SJCRH30 (cell line): ENCODE measurements around the gene AXDND1. TPM values are rescaled to one million over a fixed set of nuclear protein-coding genes. Genes with fewer than 3 reads are reported as not detected.
"Not testable (repeated sequence)": the region's sequence is repeated elsewhere in the genome, so short reads cannot be mapped to it uniquely, and the experiment has no call there.

Experiments
- DNase-seq, 2 experiments: peaks; one replicate each; pipeline ENCODE4 v3.0.0-alpha.2; 2015 to 2020
- H3K27ac ChIP-seq: fragments of 250-450 bp; sonication (Bioruptor Pico); 2 replicates; pipeline ENCODE4 v1.5.1; 2020; ENCODE audit warnings: mild to moderate bottlenecking, moderate library complexity
- H3K27me3 ChIP-seq: fragments of 250-450 bp; sonication (Bioruptor Pico); 2 replicates; pipeline ENCODE4 v1.5.1; 2020; ENCODE audit warnings: mild to moderate bottlenecking, moderate library complexity
- H3K36me3 ChIP-seq: fragments of 250-450 bp; sonication (Bioruptor Pico); 2 replicates; pipeline ENCODE4 v1.5.1; 2020; ENCODE audit warnings: mild to moderate bottlenecking, moderate library complexity
- H3K4me1 ChIP-seq: fragments of 250-450 bp; sonication (Bioruptor Pico); 2 replicates; pipeline ENCODE4 v1.5.1; 2020; ENCODE audit warnings: mild to moderate bottlenecking, moderate library complexity
- H3K4me3 ChIP-seq: fragments of 250-450 bp; sonication (Bioruptor Pico); 2 replicates; pipeline ENCODE4 v1.5.1; 2020; ENCODE audit warnings: mild to moderate bottlenecking, moderate library complexity
- H3K9me3 ChIP-seq: fragments of 250-450 bp; sonication (Bioruptor Pico); replicated peaks from 2 replicates; pipeline ENCODE4 v1.5.1; 2020; ENCODE audit warnings: mild to moderate bottlenecking, moderate library complexity
- total RNA-seq: library from RNA; depleted of rRNA; stranded (reverse); fragments of >200 nt; shearing (Covaris generic); gene quantifications from 2 replicates; pipeline ENCODE4 v1.2.3, GENCODE V29; 2014

The AXDND1 gene
- total RNA-seq, 1 experiment from 2014 or later: 0.14 TPM

DNA sequence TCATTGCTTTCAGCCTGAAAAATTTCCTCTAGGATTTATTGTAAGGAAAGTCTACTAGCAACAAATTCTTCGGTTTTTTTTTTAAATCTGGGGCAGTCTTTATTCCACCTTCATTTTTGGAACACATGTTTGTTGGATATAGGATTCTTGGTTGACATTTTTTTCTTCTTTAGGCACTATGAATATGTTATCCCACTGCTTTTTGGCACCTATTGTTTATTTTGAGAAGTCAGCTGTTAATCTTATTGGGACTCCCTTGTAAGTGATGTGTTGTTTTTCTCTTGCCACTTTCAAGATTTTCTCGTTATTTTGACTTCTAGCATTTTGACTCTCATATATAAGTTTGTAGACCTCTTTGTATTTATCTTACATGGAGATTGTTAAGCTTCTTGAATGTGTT lies 110.7 kb downstream of the AXDND1 start:
- H3K4me1 ChIP-seq: no peaks in the 10 kb centered on the region
- no peaks in the 10 kb centered on the region for H3K36me3 ChIP-seq
- DNase-seq: no peak
- no peaks in the 10 kb centered on the region; the same call in 1 of the 2 replicates for H3K9me3 ChIP-seq
- H3K4me3 ChIP-seq: no peak overlapping the region
- H3K27ac ChIP-seq: no peak overlapping the region
- H3K27me3 ChIP-seq: no peaks in the 10 kb centered on the region

DNA sequence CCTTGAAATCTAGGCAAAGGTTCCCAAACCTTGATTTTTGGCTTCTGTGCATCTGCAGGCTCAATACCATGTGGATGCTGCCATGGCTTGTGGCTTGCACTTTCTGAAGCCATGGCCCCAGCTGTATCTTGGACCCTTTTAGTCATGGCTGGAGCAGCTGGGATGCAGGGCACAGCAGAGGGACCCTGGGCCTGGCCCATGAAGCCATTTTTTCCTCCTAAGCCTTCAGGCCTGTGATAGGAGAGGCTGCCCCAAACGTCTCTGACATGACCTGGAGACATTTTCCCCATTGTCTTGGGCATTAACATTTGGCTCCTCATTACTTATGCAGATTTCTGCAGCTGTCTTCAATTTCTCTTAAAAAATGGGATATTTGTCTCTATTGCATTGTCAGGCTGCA lies 112.6 kb downstream of the AXDND1 start:
- Histone ChIP-seq H3K27me3 (no peaks in the 10 kb centered on the region), H3K4me3 (no peak overlapping the region), H3K4me1 (no peaks in the 10 kb centered on the region), H3K27ac (no peak overlapping the region), H3K36me3 (no peaks in the 10 kb centered on the region), H3K9me3 (no peaks in the 10 kb centered on the region; the same call in 1 of the 2 replicates)
- DNase-seq: no peak

DNA sequence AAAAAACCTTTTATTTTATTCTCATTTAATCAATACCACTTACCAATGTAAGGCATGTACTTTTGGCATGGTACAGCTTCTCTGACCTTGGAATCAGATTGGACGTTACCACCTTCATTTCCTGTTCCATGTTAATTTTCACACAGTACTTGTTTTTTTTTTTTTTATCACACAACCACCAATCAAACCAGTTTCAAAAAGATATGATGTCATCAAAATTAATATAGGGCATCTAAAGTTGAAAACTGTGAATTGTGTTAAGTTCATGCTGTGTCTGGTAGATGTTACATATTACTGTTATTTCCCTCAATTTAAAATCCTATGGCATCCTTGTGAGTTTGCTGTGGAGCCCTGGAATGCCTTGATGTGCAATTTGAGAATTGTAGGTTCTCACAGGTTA lies 124.8 kb downstream of the AXDND1 start:
- no peaks in the 10 kb centered on the region for H3K27me3 ChIP-seq
- no peak for DNase-seq
- H3K27ac ChIP-seq: no peak overlapping the region
- H3K36me3 ChIP-seq: no peaks in the 10 kb centered on the region
- H3K4me3 ChIP-seq: no peak overlapping the region
- H3K9me3 ChIP-seq: no peaks in the 10 kb centered on the region
- no peaks in the 10 kb centered on the region for H3K4me1 ChIP-seq

DNA sequence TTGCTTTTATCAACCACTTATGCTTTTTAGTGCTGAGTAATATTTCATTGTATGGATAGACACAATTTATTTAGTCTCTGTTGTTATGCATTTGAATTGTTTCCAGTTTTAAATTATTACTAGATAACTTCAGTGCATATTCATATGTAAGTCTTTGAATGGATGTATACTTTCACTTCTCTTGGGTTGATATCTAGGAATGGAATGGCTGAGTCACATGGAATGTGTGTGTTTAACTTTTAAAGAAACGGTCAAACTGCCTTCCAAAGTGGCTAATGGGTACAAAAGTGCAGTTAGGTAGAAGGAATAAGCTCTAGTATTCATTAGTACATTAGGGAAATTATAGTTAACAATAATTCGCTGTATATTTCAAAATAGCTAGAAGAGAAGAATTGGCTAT lies 127.6 kb downstream of the AXDND1 start:
- H3K27me3 ChIP-seq: no peaks in the 10 kb centered on the region
- H3K27ac ChIP-seq: no peak overlapping the region
- H3K4me3 ChIP-seq: no peak overlapping the region
- DNase-seq: no peak
- no peaks in the 10 kb centered on the region for H3K36me3 ChIP-seq
- no peaks in the 10 kb centered on the region for H3K9me3 ChIP-seq
- no peaks in the 10 kb centered on the region for H3K4me1 ChIP-seq

DNA sequence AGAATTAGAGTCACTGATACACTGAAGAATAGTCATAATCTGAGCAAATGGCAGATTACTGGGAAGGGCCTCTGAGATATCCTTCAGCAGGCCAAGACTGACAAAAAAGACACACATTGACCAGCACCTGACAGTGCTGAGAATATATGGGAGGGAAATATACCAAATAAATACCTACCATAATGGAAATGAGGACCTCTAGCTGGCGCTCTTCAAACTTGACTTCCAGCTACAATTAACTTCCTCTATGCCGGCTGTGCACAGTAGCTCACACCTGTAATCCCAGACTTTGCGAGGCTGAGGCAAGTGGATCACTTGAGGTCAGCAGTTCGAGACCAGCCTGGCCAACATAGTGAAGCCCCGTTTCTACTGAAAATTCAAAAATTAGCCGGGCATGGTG lies 140.4 kb downstream of the AXDND1 start:
- H3K36me3 ChIP-seq: no peaks in the 10 kb centered on the region
- H3K27ac ChIP-seq: no peak overlapping the region
- H3K4me3 ChIP-seq: no peak overlapping the region
- no peaks in the 10 kb centered on the region for H3K4me1 ChIP-seq
- no peaks in the 10 kb centered on the region for H3K9me3 ChIP-seq
- DNase-seq: no peak
- no peaks in the 10 kb centered on the region for H3K27me3 ChIP-seq

DNA sequence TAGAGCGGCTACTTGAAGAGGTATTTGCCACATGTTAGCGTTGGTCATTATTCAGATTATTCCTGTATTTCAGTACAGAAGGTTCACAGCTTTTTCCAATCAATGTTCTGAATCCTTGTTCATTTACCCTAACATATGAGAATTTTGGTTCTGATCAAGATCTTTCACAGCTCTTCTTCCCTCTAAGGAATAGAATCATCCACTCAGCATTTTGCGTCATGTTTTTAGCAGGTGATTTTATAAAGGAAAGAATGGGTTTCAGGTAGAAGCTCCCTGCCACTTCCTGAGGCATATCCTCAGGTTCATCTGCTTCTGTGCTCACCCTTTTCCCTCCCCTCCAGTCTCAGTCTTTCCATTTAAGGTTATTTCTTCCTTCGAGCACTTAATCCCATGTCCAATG lies 143.6 kb downstream of the AXDND1 start:
- Histone ChIP-seq H3K4me3 (no peak overlapping the region), H3K4me1 (no peaks in the 10 kb centered on the region), H3K36me3 (no peaks in the 10 kb centered on the region), H3K27ac (no peak overlapping the region), H3K27me3 (no peaks in the 10 kb centered on the region), H3K9me3 (no peaks in the 10 kb centered on the region)
- no peak for DNase-seq

DNA sequence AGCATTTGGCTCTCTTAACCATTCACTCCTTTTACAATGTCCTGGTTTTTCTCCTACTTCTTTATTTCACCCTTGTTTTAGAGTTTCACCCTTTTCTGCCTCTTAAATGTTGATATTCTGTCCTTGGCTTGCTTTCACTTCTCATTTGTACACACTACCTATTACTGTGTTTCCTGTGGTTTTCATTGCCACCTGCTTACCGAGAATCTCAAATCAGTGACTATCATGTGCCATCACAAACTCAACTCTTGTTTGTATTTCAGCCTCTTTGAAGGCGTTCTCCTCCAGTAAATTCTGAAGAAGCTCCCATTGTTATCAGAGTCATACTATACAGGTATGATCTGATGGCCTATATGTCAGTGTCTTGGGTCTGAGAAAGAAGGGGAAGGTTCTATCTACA lies 144.3 kb downstream of the AXDND1 start:
- Histone ChIP-seq H3K9me3 (no peaks in the 10 kb centered on the region), H3K27me3 (no peaks in the 10 kb centered on the region), H3K4me1 (no peaks in the 10 kb centered on the region), H3K36me3 (no peaks in the 10 kb centered on the region), H3K27ac (no peak overlapping the region), H3K4me3 (no peak overlapping the region)
- DNase-seq: no peak

DNA sequence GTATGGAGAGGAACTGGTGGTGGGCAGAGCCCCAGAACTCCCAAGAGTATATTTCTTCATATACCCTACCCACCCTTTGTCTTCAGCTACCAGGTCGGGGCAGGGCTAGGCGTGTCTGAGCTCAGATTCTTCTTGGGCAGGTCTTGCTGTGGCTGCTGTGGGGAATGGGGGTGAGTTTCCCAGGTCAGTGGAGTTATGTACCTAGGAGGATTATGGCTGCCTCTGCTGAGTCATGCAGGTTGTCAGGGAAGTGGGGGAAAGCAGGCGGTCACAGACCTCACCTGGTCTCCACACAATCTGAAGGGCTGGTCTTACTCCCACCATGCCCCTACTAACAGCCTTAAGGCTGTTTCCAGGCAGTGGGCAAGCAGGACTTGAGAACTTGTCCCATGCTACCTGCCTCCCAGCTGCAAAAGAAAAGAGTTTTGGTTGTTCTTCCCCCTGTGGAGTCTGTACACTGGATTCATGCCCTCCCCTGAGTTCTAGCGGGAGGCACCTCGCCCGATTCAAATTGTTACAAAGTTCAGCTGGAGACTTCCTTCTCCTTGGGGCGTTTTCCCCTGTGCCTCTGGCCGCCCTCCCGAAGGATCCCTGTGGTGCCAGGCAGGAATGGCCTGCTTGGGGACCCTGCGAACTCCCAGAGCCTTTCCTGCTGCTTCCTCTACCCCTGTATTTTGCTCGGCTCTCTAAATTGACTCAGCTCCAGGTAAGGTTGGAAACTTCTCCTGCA lies 151.4 kb downstream of the AXDND1 start:
- no peaks in the 10 kb centered on the region for H3K4me1 ChIP-seq
- no peak overlapping the region for H3K4me3 ChIP-seq
- no peaks in the 10 kb centered on the region for H3K27me3 ChIP-seq
- no peaks in the 10 kb centered on the region for H3K9me3 ChIP-seq
- H3K27ac ChIP-seq: no peak overlapping the region
- H3K36me3 ChIP-seq: no peaks in the 10 kb centered on the region
- DNase-seq: no peak

DNA sequence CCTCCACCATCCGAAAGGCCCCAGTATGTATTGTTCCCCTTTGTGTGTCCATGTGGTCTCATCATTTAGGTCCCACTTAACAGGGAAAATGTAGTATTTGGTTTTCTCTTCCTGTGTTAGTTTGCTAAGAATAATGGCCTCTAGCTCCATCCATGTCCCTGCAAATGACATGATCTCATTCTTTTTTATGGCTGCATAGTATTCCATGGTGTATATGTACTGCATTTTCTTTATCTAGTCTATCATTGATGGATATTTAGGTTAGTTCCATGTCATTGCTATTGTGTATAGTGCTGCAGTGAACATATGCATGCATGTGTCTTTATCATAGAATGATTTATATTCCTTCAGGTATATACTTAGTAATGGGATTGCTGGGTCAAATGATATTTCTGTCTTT lies 152.8 kb downstream of the AXDND1 start:
- H3K4me1 ChIP-seq, DNase-seq, H3K36me3 ChIP-seq: not testable (repeated sequence)

DNA sequence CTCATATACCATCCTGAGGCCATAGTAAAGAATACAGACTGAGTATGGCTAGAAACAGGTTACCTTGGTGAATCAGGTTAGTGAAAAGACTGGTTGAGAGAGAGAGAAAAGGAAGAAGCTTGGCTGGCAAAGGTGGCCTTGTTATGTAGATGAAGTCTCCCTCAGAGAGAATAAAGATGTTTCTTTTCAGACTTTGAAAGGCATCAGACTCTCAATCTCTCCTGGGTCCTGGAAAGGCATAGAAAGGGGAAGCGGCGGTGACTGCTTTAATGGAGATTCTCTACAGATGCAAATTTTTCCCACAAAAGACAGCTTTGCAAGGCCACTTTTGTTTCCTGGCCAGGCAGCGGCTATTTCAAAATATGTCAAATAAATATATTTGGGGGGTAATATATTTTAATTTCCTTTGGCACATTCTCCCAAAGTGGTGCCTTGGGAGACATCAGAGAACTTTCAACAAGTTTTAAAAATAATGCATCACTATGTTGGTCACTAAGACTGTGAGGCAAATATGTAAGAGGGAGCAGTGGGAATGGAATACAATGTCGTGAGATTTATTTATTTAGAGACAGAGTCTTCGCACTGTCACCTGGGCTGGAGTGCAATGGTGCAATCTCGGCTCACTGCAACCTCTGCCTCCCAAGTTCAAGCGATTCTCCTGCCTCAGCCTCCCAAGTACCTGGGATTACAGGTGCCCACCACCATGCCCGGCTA lies 163.9 kb downstream of the AXDND1 start:
- Histone ChIP-seq H3K27ac (no peak overlapping the region), H3K27me3 (no peaks in the 10 kb centered on the region), H3K4me3 (no peak overlapping the region), H3K36me3 (no peaks in the 10 kb centered on the region), H3K4me1 (no peaks in the 10 kb centered on the region), H3K9me3 (no peaks in the 10 kb centered on the region)
- DNase-seq: no peak

More for the DNA sequence above, 152.8 kb downstream of the AXDND1 start:
- H3K27me3 ChIP-seq, H3K9me3 ChIP-seq, H3K27ac ChIP-seq, H3K4me3 ChIP-seq: not testable (repeated sequence)

DNA sequence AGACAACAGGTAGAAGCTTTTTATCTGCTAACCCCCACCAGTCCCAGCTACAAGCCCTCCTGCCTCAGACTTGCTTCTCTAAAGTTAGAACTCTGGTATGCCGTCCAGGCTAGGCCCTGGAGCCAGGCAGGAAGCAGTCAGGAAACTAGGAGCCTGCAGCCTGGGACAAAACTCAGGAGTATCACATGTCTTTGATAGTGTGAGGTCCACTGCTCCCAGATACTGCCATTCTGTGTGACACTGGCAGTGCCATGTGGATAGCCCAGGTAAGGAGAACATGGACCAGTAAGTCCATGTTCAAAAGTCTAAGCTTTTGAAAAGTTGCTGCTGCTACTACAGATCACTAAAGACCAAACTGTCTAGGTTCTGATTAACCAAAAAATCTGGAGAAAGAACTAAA lies 164.6 kb downstream of the AXDND1 start:
- H3K27ac ChIP-seq: no peak overlapping the region
- no peaks in the 10 kb centered on the region for H3K27me3 ChIP-seq
- no peaks in the 10 kb centered on the region for H3K9me3 ChIP-seq
- H3K4me3 ChIP-seq: no peak overlapping the region
- no peak for DNase-seq
- H3K4me1 ChIP-seq: no peaks in the 10 kb centered on the region
- H3K36me3 ChIP-seq: no peaks in the 10 kb centered on the region

DNA sequence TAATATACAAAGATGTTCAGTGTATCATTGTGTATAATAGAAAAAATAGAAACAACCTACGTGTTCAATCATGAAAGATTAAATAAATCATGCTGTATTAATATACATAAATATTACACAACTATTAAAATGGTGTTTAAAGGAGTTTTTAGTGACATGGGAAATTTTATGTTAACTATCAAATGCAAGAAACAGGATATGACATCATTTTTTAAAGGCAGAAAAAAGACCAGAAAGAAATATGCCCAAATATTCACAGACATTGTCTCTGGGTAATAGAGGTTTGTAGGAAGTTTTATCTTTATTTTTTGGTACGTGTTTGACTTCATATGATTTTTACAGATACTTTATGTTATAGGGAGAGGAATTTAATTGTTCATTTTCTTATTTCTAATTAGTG lies 176.0 kb downstream of the AXDND1 start:
- no peaks in the 10 kb centered on the region for H3K4me1 ChIP-seq
- H3K27me3 ChIP-seq: no peaks in the 10 kb centered on the region
- H3K9me3 ChIP-seq: no peaks in the 10 kb centered on the region
- H3K4me3 ChIP-seq: no peak overlapping the region
- H3K27ac ChIP-seq: no peak overlapping the region
- DNase-seq: no peak
- no peaks in the 10 kb centered on the region for H3K36me3 ChIP-seq

DNA sequence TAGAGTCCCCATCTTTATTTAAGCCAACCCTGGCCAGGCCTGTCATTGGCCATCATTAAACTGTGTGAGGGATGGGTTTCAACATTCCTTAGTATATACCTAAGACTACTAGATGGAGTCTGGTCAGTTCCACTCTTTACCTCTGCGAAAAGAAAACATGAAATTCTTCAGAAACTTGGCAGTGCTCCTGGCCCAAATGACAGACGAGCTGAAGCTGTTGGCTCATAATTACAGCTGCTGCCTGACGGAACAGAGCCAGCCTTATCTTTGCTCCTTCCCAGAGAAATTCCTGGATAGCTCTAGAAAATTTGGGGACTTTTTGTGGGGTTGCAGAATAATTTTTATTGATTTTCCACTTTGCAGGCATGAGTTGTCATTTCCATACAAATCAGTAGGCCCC lies 179.6 kb downstream of the AXDND1 start:
- DNase-seq: no peak
- Histone ChIP-seq H3K4me1 (no peaks in the 10 kb centered on the region), H3K36me3 (no peaks in the 10 kb centered on the region), H3K4me3 (no peak overlapping the region), H3K9me3 (no peaks in the 10 kb centered on the region), H3K27me3 (no peaks in the 10 kb centered on the region), H3K27ac (no peak overlapping the region)

DNA sequence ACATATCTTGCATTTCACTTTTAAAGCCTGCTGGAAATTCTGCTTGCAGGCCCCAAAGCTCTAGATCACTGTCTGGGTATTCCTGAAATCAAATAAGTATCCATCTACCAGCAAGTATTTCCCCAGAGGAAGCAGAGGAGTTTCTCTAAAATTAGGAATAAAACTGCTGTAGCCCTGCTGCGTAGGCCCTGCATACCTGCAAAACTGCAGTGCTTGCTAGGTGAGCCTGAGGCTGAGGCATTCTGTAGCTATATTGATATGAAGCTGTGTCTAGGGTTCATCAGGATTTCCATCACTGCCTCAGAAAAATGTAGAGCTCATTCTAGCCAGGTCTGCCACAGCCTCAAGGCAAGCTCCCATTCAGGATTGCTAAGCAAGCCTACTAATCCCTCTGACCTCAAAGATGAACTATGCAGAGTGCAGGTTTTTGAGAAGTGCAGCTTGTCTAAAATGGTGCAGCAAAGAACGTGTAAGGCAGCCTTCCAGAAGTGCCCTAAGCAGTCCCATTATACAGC lies 181.3 kb downstream of the AXDND1 start:
- H3K27me3 ChIP-seq: no peaks in the 10 kb centered on the region
- no peaks in the 10 kb centered on the region for H3K9me3 ChIP-seq
- no peak overlapping the region for H3K4me3 ChIP-seq
- no peaks in the 10 kb centered on the region for H3K36me3 ChIP-seq
- H3K4me1 ChIP-seq: no peaks in the 10 kb centered on the region
- no peak for DNase-seq
- no peak overlapping the region for H3K27ac ChIP-seq

DNA sequence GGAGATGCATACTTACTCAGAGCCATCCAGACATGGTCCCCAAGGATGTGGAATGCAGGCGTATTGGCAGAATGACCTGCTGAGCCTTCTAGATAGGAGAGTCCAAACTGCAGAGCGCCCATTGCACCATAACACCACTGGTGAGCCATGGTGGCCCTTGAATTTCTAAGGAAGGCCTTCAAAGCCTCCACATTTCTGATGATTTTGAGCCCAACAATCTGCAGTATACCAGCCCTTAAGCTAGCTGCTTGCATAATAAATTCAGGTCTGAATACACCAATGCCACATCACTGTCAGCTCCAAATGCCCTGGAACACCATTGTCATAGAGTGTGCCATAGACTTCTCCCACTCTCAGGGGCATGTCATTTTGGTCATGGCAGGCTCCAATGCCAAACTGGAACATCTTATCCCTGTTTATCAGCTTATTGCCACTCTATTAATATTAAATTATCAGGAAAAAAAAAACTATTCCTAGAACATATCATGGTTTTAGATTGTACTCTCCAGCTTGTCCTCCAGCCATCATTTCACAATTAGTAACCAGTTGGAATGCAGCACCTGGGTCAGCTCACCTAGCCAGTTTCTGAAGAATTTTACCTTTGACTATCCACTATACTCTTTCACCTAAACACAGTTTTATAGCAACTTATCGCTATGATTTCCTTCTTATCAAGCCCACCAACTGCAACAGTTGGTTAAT lies 183.0 kb downstream of the AXDND1 start:
- Histone ChIP-seq H3K4me1 (no peaks in the 10 kb centered on the region), H3K36me3 (no peaks in the 10 kb centered on the region), H3K4me3 (no peak overlapping the region), H3K9me3 (no peaks in the 10 kb centered on the region), H3K27me3 (no peaks in the 10 kb centered on the region), H3K27ac (no peak overlapping the region)
- DNase-seq: no peak
